Endothelial cell of umbilical vein (primary cell): ENCODE measurements around the gene PRR5L. TPM values are rescaled to one million over a fixed set of nuclear protein-coding genes. Genes with fewer than 3 reads are reported as not detected.

Experiments
- BruUV-seq: library from RNA; stranded (reverse); fragments of 400-500 nt; replicated peaks from 2 replicates; lab custom pipeline; 2021; lab: Mats Ljungman, UMichigan
- CTCF ChIA-PET: fragments of 300-600, 350-600 bp; sonication (Branson Sonifier 250); formaldehyde crosslinking; loops from one replicate; lab custom pipeline; 2021; ENCODE audit warnings: antibody characterized with exemption, inconsistent platforms; lab: Charles Lee
- POLR2A ChIA-PET: fragments of 300-600, 350-600 bp; sonication (Branson Sonifier 250); formaldehyde crosslinking; loops from one replicate; lab custom pipeline; 2021; ENCODE audit warnings: antibody characterized with exemption, inconsistent platforms; lab: Charles Lee
- DNase-seq: peaks from one replicate; pipeline ENCODE4 v3.0.0-alpha.2; 2011; ENCODE audit warnings: low read depth, low spot score
- FAIRE-seq: peaks from 2 replicates; lab custom pipeline; 2011; peaks lifted over from hg19 to GRCh38; lab: Jason Lieb, UNC
- H2AFZ ChIP-seq: 2 replicates; pipeline ENCODE4 v1.6.0; 2012; ENCODE audit warnings: low read depth, low read length, control low read depth, inconsistent platforms
- H3K27ac ChIP-seq: 2 replicates; pipeline ENCODE4 v1.5.1; 2011; ENCODE audit warnings: low read depth, mild to moderate bottlenecking, control low read depth, low read length, moderate library complexity; ENCODE audit not compliant: insufficient read depth
- H3K27me3 ChIP-seq, 2 experiments: 2 replicates each; pipeline versions ENCODE4 v1.6.0 to v1.6.1; 2011; ENCODE audit warnings: low read length in 2 of 2, mixed read lengths in 1 of 2; ENCODE audit not compliant: control insufficient read depth in 2 of 2, insufficient read depth in 2 of 2
- H3K36me3 ChIP-seq, 2 experiments: 2 replicates in 1 of 2; 3 replicates in 1 of 2; pipeline ENCODE4 v1.5.1; 2011; ENCODE audit warnings: low read length in 2 of 2, mild to moderate bottlenecking in 1 of 2, moderate library complexity in 1 of 2; ENCODE audit not compliant: control insufficient read depth in 2 of 2, insufficient read depth in 2 of 2; ENCODE audit errors: extremely low read depth in 1 of 2
- H3K4me1 ChIP-seq: 3 replicates; pipeline ENCODE4 v1.5.1; 2011; ENCODE audit warnings: mild to moderate bottlenecking, low read length; ENCODE audit not compliant: control insufficient read depth, insufficient read depth; ENCODE audit errors: extremely low read depth
- H3K4me2 ChIP-seq: 2 replicates; pipeline ENCODE4 v1.6.1; 2011; ENCODE audit warnings: low read length, control low read depth, mixed read lengths; ENCODE audit not compliant: insufficient read depth
- H3K4me3 ChIP-seq, 3 experiments: fragments of 200-600 bp in 1 of 3; sonication (generic), shearing (Covaris generic) in 1 of 3; replicated peaks in 1 of 3; 2 replicates each; pipeline ENCODE4 v1.5.1; 2011 to 2016; ENCODE audit warnings: control low read depth in 3 of 3, low read length in 3 of 3, mild to moderate bottlenecking in 2 of 3, inconsistent platforms in 1 of 3, low read depth in 1 of 3, moderate library complexity in 1 of 3; ENCODE audit not compliant: insufficient read depth in 1 of 3
- H3K79me2 ChIP-seq: 2 replicates; pipeline ENCODE4 v1.6.0; 2012; ENCODE audit warnings: low read length, inconsistent platforms; ENCODE audit not compliant: control insufficient read depth, insufficient read depth
- H3K9ac ChIP-seq: replicated peaks from 2 replicates; pipeline ENCODE3; 2011; ENCODE audit warnings: low read length, control low read depth; ENCODE audit not compliant: insufficient read depth; ENCODE audit errors: extremely low read depth
- H3K9me1 ChIP-seq: replicated peaks from 3 replicates; pipeline ENCODE4 v1.6.0; 2011; ENCODE audit warnings: mild to moderate bottlenecking, low read length; ENCODE audit not compliant: control insufficient read depth, insufficient read depth; ENCODE audit errors: extremely low read depth
- H3K9me3 ChIP-seq: replicated peaks from 2 replicates; pipeline ENCODE4 v1.5.1; 2012; ENCODE audit warnings: low read length, inconsistent platforms; ENCODE audit not compliant: control insufficient read depth, insufficient read depth
- H4K20me1 ChIP-seq: replicated peaks from 2 replicates; pipeline ENCODE3; 2011; ENCODE audit warnings: mild to moderate bottlenecking, low read length; ENCODE audit not compliant: control insufficient read depth, insufficient read depth; ENCODE audit errors: extremely low read depth
- EZH2 ChIP-seq: IDR thresholded peaks from 2 replicates; pipeline ENCODE4 v1.6.1; 2012; ENCODE audit warnings: borderline replicate concordance, low read depth, mild to moderate bottlenecking, moderate library complexity, low read length, inconsistent platforms; ENCODE audit not compliant: severe bottlenecking
- FOS ChIP-seq: IDR thresholded peaks from 2 replicates; pipeline ENCODE4 v1.6.1; 2011; ENCODE audit warnings: mild to moderate bottlenecking, low read length, moderate library complexity, borderline replicate concordance; ENCODE audit not compliant: insufficient read depth
- GATA2 ChIP-seq: IDR thresholded peaks from 2 replicates; pipeline ENCODE4 v1.7.0; 2011; ENCODE audit warnings: low read depth, mild to moderate bottlenecking, moderate library complexity, mixed read lengths, low read length; ENCODE audit not compliant: insufficient read length, insufficient read depth
- JUN ChIP-seq: IDR thresholded peaks from 2 replicates; pipeline ENCODE4 v1.6.1; 2011; ENCODE audit warnings: borderline replicate concordance, low read depth; ENCODE audit not compliant: insufficient read length, insufficient read depth
- MYC ChIP-seq: IDR thresholded peaks from one replicate; pipeline ENCODE4 v1.6.1; 2011; ENCODE audit warnings: mild to moderate bottlenecking, low read depth, low read length
- POLR2A ChIP-seq: IDR thresholded peaks from 2 replicates; pipeline ENCODE4 v1.6.1; 2012; ENCODE audit warnings: low read depth, mild to moderate bottlenecking, control low read depth, low read length
- POLR2AphosphoS5 ChIP-seq: IDR thresholded peaks from 2 replicates; pipeline ENCODE4 v1.6.1; 2012; ENCODE audit warnings: low read depth, mild to moderate bottlenecking, control low read depth, low read length, moderate library complexity; ENCODE audit not compliant: insufficient read depth
- dilution Hi-C: fragments of 300-500 bp; cut with MboI; formaldehyde crosslinking; loops from one replicate; pipeline ENCODE4 v1.15.0; 2019; ENCODE audit warnings: low sequenced_read_pairs; ENCODE audit not compliant: extremely low pct_ligation_motif_present
- intact Hi-C: fragments of 100-400 bp; cut with micrococcal nuclease; formaldehyde crosslinking; loops from one replicate; pipeline ENCODE4 v1.10.0; 2022
- polyA plus RNA-seq, 4 experiments: library from polyadenylated mRNA; depleted of rRNA in 3 of 4; stranded (reverse) in 3 of 4; unstranded in 1 of 4; fragments of >200 nt; gene quantifications; 2 replicates each; pipeline versions ENCODE4 v1.2.1 to v1.2.3, GENCODE V29; 2011 to 2012; ENCODE audit warnings: missing spikeins in 1 of 4
- total RNA-seq: library from RNA; stranded (reverse); gene quantifications from 2 replicates; pipeline ENCODE4 v1.2.3, GENCODE V29; 2021
- TF ChIP-seq, protein P1 (sequence below), 2 donors: IDR thresholded peaks; 1 replicate in 1 of 2; 2 replicates in 1 of 2; pipeline ENCODE4 v1.5.1; 2011; ENCODE audit warnings: low read length in 2 of 2, mild to moderate bottlenecking in 2 of 2, moderate library complexity in 2 of 2, control low read depth in 1 of 2, inconsistent platforms in 1 of 2, low read depth in 1 of 2; ENCODE audit not compliant: insufficient read depth in 1 of 2; ENCODE audit errors: extremely low read depth in 1 of 2
- TF ChIP-seq, protein P2 (sequence below): IDR thresholded peaks from 2 replicates; pipeline ENCODE4 v1.6.1; 2011; ENCODE audit not compliant: insufficient read depth, insufficient read length

The PRR5L gene
- total and polyA plus RNA-seq, 2 donors (not counting 3 experiments of a cell fraction or from before 2014, with no cell fraction given), result 2.5 to 6.1 TPM

- intact Hi-C loops, result loop anchor here (1.0 kb wide), 1 partner anchor 203 kb away; no protein-coding TSS in a partner anchor
- POLR2A ChIA-PET, result interaction anchor here (1.5 kb wide), 1 partner anchor 211 kb away, joined by 8 read pairs; no protein-coding TSS in a partner anchor
Observed at GRCh38 chr11:36289226-36289852, 6.7 kb upstream of the PRR5L start, which contains the start of gene COMMD9. COMMD9 (minus strand) TSS chr11:36289424; CDS start chr11:36289412, 12 bp downstream.

More at GRCh38 chr11:36289226-36289852, 6.7 kb upstream of the PRR5L start, which contains the start of gene COMMD9:
- H3K4me3 ChIP-seq, result peak within 1 kb of the TSS; percentile 73 to 95 (median 75)
- CTCF ChIA-PET, result interaction anchor here (0.8 to 14.3 kb wide), 7 partner anchors 10 to 467 kb away, joined by 3 to 306 read pairs (median 8); partner anchors contain the start of gene TRAF6
- no peaks in the 10 kb centered on the region for H3K9me1 ChIP-seq
- dilution Hi-C loops, result no loop called here
- no peaks in the 10 kb centered on the region for H3K9me3 ChIP-seq
- peak within 1 kb of the TSS; percentile 89 for H2AFZ ChIP-seq
- H3K4me2 ChIP-seq, result peak within 1 kb of the TSS; percentile 86
- BruUV-seq, result no TSS peak
- no peaks in the 10 kb centered on the region for H3K27me3 ChIP-seq
- TF ChIP-seq, protein P1, sequence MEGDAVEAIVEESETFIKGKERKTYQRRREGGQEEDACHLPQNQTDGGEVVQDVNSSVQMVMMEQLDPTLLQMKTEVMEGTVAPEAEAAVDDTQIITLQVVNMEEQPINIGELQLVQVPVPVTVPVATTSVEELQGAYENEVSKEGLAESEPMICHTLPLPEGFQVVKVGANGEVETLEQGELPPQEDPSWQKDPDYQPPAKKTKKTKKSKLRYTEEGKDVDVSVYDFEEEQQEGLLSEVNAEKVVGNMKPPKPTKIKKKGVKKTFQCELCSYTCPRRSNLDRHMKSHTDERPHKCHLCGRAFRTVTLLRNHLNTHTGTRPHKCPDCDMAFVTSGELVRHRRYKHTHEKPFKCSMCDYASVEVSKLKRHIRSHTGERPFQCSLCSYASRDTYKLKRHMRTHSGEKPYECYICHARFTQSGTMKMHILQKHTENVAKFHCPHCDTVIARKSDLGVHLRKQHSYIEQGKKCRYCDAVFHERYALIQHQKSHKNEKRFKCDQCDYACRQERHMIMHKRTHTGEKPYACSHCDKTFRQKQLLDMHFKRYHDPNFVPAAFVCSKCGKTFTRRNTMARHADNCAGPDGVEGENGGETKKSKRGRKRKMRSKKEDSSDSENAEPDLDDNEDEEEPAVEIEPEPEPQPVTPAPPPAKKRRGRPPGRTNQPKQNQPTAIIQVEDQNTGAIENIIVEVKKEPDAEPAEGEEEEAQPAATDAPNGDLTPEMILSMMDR (IDR thresholded peaks at IDR 0.05; ENCODE audit: extremely low read depth in 1 of 2, insufficient read depth in 1 of 2, low read depth in 1 of 2, low read length in 2 of 2), result no peak
- TF ChIP-seq FOS (no peak), POLR2A (peak; percentile 77), POLR2AphosphoS5 (peak; percentile 72), JUN (no peak), GATA2 (no peak), MYC (no peak), EZH2 (no peak)
- TF ChIP-seq, protein P2, sequence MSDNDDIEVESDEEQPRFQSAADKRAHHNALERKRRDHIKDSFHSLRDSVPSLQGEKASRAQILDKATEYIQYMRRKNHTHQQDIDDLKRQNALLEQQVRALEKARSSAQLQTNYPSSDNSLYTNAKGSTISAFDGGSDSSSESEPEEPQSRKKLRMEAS, result peak; percentile 99
- H3K4me1 ChIP-seq, result peaks cover 9% of the 10 kb centered on the region
- no peaks in the 10 kb centered on the region for H3K36me3 ChIP-seq
- H4K20me1 ChIP-seq, result no peaks in the 10 kb centered on the region
- DNase-seq (peak; percentile 93), FAIRE-seq (peak; percentile 96)
- peak within 1 kb of the TSS; percentile 32 for H3K27ac ChIP-seq
- H3K9ac ChIP-seq, result peak within 1 kb of the TSS; percentile 87
- no peaks in the 10 kb centered on the region for H3K79me2 ChIP-seq
